GM18526 (cell line): ENCODE measurements around the gene FCRL5.

Source experiments
- POLR2A ChIP-seq: IDR thresholded peaks from 3 replicates; pipeline ENCODE4 v1.6.1; 2011; ENCODE audit not compliant: insufficient read length; ENCODE audit errors: extremely low read depth

Gene FCRL5

DNA sequence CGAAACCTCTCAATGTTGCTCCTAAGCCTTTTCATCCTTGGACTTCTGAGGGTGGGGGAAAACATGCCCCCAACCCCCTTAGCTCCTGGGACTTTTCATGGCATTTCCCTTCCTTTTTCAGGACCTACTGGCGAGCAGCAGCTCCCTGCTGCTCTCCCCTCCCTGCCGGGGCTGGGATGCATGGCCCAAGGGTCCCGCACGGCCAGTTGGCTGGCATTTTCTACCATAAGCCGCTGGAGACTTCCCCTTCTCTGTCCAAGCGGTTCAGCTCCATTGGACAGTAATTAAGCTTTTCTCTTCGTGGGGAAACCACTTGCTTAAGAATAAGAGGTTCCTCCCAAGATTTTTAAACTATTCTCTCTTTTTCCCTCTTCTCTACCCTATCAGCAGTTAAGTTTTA lies 52.8 kb downstream of the FCRL5 start:
- no peak for TF ChIP-seq POLR2A

DNA sequence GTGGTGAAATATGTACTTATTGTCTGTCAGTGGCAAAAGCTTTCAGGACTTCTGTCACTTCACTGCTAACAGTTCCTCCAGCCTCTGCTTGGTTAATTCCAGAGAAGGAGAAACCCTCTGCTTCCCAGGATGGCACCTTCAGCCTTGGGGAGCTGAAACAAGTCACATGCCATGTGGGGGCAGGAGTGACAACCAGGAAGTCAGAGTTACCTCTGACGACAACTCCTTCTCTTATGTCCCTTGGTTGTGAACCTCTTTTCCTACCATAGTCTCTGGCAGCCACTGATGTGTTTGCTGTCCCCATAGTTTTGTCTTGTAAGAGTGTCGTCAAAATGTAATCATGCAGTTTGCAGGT lies 53.6 kb downstream of the FCRL5 start:
- no peak for TF ChIP-seq POLR2A

DNA sequence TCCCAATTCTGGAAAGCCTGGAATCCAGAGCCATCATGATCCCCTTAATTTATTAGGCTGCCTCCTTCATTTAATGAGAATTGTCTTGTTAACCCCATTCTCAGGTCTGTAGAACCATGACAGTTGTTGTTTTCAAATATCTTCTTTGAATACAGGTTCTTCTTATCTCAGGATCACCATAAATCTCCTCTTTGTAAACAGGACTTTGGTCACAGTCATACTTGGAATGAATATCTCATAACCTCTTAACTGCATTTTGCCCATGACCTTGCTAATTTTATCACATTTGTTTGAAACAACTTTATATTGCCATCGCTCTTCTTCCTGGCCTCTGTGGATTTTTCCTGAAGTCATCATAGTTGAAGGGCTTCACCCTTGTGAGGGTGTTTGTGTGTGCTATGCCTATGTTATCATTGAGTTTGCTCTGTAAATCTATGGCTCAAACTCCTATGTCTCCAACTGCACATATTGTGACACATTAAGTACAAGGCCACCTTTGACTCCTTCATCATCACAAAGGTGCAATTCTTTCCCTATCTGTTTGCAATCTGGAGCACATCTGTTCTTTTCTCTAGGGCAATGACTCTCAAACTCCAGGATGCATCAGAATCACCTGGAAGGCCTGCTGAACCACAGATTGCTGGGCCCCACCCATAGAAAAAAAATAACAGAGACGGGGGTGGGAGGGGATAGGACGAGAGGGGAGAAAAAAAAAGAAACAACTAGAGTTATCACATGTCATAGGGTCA lies 54.2 kb downstream of the FCRL5 start:
- TF ChIP-seq POLR2A = no peak

DNA sequence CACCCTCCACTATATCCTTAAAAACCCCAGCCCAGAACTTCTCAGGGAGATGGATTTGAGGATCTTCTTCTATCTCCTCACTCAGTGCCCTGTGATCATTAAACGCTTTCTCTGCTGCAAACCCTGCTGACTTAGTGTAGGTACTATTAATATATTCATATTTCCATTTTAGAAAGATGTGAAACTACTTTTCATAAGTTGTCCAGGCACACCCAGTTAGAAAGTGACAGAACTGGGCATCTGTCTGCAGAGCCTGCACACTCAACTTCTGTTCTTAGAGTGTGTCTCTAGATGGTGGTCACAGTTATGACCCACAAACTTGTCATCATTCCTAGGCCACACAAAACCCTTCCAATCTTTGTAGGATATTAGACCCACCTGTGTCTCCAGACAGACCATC lies 55.0 kb downstream of the FCRL5 start:
- TF ChIP-seq POLR2A = no peak

DNA sequence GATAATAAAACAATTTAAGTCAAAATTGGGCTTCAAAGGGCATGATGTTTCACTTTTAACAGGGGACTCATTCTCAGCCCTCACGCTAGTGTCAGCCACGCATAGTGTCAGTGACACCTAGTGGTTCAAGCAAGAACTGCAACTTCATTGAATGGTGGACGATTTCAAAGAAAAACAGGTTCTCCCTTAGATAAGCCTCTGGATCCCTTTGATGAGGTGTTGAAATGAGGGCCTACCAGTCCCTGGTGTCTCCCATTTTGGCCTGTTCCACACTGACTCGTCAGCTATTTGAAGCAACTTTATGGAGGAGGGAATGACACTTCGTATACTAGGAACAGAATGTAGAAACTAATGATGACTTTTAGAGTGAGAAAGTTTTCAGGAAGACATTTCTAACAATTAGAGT lies 56.2 kb downstream of the FCRL5 start:
- TF ChIP-seq POLR2A = no peak

DNA sequence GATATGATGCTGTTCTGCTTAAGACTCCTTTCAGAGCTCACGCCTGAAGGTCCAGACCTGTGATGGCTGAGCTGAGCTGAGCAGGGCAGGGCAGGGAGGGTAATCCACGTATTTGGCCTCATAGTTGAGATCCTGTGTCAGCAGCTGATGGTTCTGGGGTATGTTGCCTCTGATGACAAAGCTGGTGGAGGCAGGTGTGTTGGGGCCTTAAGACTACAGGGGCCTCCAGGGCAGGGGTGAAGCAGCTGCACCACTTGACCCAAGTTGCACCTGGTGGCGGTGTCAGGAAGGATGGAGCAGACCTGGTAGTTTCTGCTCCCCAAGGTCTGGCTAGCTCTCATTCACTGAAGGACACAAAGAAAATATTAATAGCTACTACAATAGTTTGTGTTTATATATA lies 57.0 kb downstream of the FCRL5 start:
- TF ChIP-seq POLR2A = no peak

DNA sequence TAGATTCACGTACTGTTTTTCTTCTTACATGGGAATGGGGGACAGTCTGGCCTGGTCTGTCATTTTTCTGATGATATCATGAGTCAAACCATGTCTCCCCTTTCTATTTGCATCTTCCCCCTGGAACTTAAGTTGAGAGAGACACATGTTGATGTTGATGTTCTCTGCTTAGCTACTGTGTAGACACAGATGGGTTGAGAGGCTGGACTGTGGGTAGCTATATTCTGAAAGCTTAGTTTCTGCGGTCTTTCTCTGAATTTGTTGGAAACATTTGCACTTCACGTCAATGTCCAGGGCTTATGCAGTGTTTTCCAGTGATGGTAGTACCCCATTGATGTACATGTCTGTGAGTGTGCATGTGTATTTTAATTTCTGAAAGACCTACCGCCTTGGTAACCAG lies 58.2 kb downstream of the FCRL5 start:
- TF ChIP-seq POLR2A = no peak

DNA sequence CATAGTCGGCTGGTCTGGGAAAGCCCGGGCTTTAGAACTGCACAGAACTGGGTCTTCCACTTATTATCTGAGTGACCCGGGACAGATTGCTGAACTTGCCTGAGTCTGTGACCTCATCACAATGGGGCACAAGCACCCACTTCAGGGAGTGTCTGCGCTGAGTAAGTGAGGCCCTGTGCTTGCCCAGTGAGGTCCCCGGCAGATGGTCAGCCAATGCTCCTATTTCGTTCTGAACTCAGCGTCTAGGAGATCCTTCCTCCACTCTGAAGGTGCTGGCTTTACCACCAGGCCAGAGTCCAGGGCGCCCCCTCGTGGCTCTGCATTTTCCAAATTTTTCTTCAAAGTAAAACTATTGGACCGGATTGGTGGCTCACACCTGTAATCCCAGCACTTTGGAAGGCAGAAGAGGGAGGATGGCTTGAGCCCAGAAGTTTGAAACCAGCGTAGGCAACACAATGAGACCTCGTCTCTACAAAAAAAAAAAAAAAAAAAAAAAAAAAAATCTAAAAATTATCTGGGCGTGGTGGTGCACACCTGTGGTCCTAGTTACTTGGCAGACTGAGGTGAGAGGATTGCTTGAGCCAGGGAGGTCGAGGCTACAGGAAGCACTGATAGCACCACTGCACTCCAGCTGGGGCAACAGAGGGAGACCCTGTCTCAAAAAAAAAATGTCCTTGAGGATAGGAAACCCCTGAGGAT lies 61.7 kb downstream of the FCRL5 start:
- no peak for TF ChIP-seq POLR2A

DNA sequence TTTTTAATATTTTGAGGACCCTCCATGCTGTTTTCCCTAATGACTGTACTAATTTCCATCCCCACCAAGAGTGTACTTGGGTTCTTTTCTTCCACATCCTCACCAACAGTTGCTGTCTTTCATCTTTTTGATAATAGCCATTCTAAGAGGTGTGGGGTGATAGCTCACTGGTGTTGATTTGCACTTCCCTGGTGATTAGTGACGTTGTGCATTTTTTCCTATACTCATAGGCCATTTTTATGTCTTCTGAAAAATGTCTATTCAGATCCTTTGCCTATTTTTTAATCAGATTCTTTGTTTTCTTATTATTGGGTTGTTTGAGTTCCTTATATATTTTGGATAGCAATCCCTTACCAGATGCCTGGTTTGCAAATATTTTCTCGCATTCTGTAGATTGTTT lies 64.2 kb downstream of the FCRL5 start:
- no peak for TF ChIP-seq POLR2A

DNA sequence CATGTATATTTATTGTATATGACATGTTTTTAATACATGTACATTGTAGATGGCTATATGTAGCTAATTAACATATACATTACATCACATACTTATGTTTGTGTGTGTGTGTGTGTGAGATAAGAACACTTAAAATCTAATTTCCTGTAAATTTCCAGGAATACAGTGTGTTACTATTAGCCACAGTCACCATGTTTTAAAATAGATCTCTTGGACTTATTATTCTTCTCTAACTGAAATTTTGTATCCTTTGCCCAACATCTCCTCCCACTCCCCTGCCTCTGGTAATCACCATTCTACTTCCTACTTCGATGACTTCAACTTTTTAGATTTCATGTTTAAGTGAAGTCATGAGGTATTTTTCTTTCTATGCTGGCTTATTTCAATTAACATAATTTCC lies 64.8 kb downstream of the FCRL5 start:
- no peak for TF ChIP-seq POLR2A

DNA sequence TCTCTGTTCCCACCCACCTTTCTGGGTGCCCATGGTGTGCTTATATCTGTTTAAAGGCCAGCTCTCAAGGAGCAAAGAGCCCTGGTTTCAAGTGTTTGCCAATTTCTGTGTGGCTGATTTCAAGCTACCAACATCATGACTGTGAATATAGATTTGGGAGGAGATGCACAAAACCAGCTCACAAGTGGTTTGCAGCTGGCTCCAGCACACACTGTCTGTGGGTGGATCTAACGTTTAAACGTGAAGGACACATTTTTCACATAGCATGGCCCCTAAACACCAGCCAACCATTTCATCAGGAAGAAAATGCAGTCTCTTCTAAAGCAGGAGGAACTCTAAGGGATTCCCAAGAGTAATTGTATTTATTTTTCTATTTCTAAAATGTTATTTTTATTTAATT lies 65.2 kb downstream of the FCRL5 start:
- no peak for TF ChIP-seq POLR2A

DNA sequence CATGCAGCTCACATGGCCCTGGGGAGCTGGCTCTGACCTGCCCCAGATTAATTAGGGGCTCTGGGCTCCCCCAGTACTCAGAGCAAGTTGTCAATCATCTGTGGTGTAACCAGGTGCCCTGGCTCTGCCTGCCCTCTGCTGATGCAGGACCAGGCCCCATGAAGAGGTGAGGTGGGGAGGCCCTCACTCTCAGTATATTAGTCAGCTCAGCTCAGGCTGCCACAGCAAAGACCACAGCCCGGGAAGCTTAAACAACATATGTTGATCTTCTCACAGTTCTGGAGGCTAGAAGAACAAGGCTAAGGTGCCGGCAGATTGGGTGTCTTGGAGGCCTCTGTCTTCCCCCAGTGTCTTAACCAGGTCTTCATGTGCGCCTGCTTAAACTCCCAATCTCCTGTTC lies 66.5 kb downstream of the FCRL5 start:
- TF ChIP-seq POLR2A = no peak

DNA sequence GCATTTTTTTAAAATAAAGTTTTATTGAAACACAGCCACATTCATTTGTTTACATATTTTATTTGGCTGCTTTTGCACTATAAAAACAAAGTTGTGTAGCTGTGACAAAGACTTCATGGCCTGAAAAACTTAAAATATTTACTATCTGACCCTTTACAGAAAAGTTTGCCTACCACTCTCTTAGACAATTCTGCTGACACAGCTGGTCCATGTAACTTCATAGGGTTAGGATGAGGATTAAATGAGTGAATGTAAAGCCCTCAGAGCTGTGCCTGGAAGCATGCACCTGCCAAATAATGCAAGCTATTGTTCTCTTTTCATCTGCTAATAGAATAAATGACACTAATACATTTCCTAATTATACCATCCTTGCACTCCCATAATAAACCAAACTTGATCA lies 67.7 kb downstream of the FCRL5 start:
- no peak for TF ChIP-seq POLR2A

DNA sequence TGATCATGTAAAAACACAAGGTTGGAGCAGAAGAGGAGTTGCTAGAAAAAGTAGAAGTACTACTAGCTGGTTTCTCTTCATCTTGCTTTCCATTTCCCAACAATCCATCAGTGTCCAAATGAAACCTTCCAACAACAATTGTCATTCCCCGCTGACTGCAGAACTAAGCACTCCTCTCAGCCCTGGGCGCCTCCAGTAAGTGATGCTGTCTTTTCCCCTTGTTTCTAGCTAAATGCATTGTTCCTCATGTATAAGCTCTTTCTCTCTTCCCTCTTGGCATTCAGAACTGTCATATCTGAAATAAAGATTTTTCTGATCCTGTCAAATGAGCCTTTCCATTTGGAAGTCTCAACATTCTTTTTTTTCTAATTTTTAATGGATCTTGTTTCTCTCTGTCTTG lies 68.7 kb downstream of the FCRL5 start:
- no peak for TF ChIP-seq POLR2A

DNA sequence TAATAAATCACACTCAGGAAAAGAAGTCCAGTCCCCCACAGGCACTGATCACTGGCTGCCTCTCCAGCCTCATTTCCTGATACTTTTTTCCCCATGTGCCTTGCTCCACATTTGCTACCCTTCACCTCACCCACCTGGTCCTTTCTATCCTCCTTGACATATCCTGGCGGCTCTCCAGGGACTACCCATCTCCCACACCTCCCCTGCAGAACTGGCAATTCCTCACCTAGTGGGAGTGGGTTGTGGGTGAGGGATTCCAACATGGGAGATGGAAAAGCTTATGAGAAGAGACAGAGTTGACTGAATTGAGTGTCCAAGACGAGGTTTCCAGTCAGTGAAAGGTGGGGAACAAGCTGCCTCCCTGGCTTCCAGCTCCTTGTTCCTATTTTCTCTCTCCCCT lies 69.6 kb downstream of the FCRL5 start:
- no peak for TF ChIP-seq POLR2A

DNA sequence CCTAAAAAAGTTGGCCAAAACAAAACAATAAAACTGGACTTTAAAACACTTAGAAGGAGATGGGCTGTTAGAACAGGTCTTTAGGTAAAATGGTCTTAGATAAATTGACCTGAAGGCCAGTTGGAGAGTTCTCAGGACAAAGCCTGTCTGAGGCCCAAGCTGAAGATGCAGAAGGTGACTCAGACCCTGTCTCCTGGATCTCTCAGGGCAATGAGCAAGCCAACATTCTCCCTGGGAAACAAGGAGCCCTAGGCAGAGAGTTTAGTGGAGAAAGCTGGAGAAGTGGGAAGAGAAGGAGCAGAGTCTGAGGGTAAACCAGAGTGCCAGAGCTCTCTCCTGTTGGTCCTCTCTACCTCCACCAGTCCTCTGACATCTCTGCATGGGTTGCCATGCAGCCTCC lies 70.1 kb downstream of the FCRL5 start:
- TF ChIP-seq POLR2A = no peak

DNA sequence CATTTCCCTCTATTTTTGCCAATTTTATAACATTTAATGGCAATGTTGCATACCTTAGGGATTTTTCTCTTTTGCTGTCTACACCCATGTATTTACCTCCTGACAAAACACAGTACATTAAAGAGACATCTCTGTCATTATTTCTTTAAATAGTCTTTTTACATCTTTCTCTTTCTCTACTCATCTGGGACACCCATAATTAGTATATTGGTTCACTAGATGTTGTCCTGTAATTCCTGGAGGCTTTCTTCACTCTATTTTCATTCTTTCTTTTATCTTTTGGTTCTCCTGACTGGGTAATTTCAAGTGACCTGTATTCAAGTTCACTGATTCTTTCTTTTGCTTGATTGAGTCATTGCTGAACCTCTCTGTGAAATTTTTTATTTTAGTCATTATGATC lies 74.3 kb downstream of the FCRL5 start:
- no peak for TF ChIP-seq POLR2A

DNA sequence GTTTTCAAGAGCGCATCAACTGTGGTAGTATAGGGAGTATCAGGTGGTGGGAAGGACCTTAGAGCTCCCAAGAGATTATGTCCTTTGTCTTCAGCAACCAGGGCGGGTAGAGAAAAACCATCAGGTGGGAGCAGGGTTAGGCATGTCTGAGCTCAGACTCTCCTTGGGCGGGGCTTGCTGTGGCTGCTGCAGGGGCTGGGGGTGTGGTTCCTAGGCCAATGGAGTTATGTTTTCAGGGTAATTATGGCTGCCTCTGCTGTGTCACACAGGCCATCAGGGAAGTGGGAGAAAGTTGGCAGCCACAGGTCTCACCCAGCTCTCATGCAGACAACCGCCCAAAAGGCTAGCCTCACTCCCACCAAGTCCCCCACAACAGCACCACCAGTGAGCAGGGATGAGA lies 74.9 kb downstream of the FCRL5 start:
- TF ChIP-seq POLR2A = no peak

DNA sequence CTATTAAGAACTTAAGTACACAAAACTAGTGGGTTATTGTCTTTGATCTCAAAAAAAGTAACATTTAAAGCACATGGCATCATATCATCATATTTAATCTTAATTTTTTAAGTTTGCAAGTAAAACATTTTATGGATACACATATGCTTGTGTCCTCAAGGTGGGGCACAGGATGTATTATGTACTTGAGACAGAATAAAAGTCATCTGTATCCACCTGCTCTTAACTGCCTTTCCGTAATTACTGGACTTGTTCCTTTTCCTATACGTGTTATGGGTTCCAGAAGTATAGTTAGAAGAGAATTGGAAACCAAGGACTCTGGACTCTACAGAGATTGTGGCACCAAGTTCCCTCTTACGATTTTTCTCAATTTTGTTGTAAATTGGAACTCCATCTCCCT lies 79.4 kb downstream of the FCRL5 start:
- TF ChIP-seq POLR2A = no peak
